Activated CD4-positive, alpha-beta memory T cell treated with anti-CD3 and anti-CD28 coated beads, Interleukin-2, amount 10 ng/mL, durations not matched to agents 7 days and 5 days (primary cell): Measurements from ENCODE around the gene MAN1A1. TPM values are rescaled to one million over a fixed set of nuclear protein-coding genes. Genes with fewer than 3 reads are reported as not detected.
"Not testable (repeated sequence)": the region's sequence is repeated elsewhere in the genome, so short reads cannot be mapped to it uniquely, and the experiment has no call there.

ENCODE experiments used
- CTCF ChIA-PET: fragments of 350-600 bp; sonication (Branson Sonifier 250); formaldehyde crosslinking; loops from one replicate; lab custom pipeline; 2021; ENCODE audit warnings: antibody characterized with exemption, inconsistent platforms; lab: Charles Lee
- POLR2A ChIA-PET: fragments of 350-600 bp; sonication (Branson Sonifier 250); formaldehyde crosslinking; loops from one replicate; lab custom pipeline; 2021; ENCODE audit warnings: antibody characterized with exemption; lab: Charles Lee
- DNase-seq: peaks from one replicate; pipeline ENCODE4 v3.0.0-alpha.2; 2020
- H3K27ac Mint-ChIP-seq: one replicate; pipeline ENCODE4 v1.8.0; 2021; ENCODE audit warnings: mild to moderate bottlenecking, mixed read lengths
- H3K27me3 Mint-ChIP-seq: one replicate; pipeline ENCODE4 v1.8.0; 2021; ENCODE audit warnings: mixed read lengths
- H3K36me3 Mint-ChIP-seq: one replicate; pipeline ENCODE4 v1.8.0; 2021; ENCODE audit warnings: low read depth, mixed read lengths
- H3K4me1 Mint-ChIP-seq: one replicate; pipeline ENCODE4 v1.8.0; 2021; ENCODE audit warnings: mixed read lengths
- H3K4me3 Mint-ChIP-seq: one replicate; pipeline ENCODE4 v1.8.0; 2021; ENCODE audit warnings: mild to moderate bottlenecking, mixed read lengths
- H3K9me3 Mint-ChIP-seq: one replicate; pipeline ENCODE4 v1.8.0; 2021; ENCODE audit warnings: mixed read lengths
- total RNA-seq, 2 experiments: library from RNA; stranded (reverse); gene quantifications; one replicate each; pipeline ENCODE4 v1.2.3, GENCODE V29; 2021

Gene MAN1A1
- total RNA-seq, 2 experiments from 2014 or later: 21.6 to 22.0 TPM

DNA sequence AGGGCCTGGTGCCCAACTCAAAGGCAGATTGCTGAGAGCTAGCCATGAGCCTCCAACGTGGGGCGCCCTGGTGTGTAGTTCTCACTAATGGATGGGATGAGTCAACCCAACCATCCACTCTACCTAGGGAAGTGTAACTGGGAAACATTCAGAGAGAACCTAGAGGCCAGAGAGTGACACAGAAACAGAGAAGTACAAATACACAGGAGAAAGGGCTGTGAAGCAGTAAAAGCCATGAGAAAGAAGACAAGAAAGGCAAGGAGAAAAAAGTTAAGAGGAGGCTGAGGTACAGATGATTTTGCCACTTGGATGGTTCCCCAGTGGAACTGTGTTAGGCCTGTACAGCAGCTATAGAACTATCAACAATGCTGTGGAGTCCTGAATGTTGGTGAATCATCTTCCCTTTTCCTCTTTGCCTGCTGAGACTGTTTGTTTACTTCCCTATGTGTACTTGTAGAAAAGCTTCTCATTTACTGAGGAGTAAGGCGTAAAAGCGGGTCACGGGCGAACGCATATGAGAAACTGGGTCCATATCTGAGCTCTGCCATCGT, 39.0 kb downstream of the MAN1A1 start:
- peaks cover 68% of the 10 kb centered on the region for H3K4me1 Mint-ChIP-seq
- no peak overlapping the region for H3K4me3 Mint-ChIP-seq
- no peak overlapping the region for H3K27ac Mint-ChIP-seq
- peaks cover 12% of the 10 kb centered on the region for H3K36me3 Mint-ChIP-seq
- POLR2A ChIA-PET: interaction anchor here (1.1 to 5.0 kb wide), 2 partner anchors 12 to 40 kb away, joined by 3 to 41 read pairs; no protein-coding TSS in a partner anchor
- CTCF ChIA-PET: interaction anchor here (0.9 kb wide), 1 partner anchor 28 kb away, joined by 3 read pairs; no protein-coding TSS in a partner anchor
- no peaks in the 10 kb centered on the region for H3K27me3 Mint-ChIP-seq
- H3K9me3 Mint-ChIP-seq: no peaks in the 10 kb centered on the region
- DNase-seq: no peak

DNA sequence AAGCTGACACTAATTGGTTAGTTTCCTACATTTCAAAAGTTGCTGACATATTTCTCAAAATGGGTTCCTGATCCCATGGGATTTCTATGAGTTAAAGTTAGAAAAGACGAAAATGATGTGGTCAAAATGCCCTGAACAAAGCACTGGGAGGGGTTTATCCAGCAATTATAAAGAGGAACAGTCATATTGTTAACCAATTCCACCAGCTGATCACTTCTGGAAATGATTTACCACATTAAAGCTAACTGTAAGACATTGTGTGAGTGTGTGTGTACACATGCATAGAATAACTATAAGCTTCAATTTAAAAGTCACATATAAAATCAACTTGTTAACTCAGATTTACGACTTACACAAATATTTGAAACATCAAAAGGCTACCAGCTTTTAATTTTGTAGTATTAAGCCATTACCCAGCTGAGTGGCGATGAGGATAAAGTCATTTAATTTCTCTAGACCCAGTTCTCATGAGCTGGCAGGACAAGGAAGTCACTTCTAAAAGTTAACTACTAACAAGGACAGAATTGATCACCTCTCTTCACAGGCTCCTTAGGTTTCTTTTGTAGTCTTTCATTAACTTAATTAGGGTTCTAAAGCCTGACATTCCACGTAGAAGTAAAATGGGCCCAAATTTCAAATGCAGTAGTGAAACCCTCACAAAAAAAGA, 40.4 kb downstream of the MAN1A1 start:
- no peaks in the 10 kb centered on the region for H3K27me3 Mint-ChIP-seq
- CTCF ChIA-PET: interaction anchor here (1.3 kb wide), 1 partner anchor 38 kb away, joined by 5 read pairs; no protein-coding TSS in a partner anchor
- H3K4me1 Mint-ChIP-seq: peaks cover 54% of the 10 kb centered on the region
- POLR2A ChIA-PET: interaction anchor here (1.4 kb wide), 1 partner anchor 42 kb away, joined by 3 read pairs; no protein-coding TSS in a partner anchor
- DNase-seq: no peak
- H3K4me3 Mint-ChIP-seq: no peak overlapping the region
- H3K27ac Mint-ChIP-seq: peak overlapping the region; percentile 26
- peaks cover 15% of the 10 kb centered on the region for H3K36me3 Mint-ChIP-seq
- H3K9me3 Mint-ChIP-seq: no peaks in the 10 kb centered on the region

DNA sequence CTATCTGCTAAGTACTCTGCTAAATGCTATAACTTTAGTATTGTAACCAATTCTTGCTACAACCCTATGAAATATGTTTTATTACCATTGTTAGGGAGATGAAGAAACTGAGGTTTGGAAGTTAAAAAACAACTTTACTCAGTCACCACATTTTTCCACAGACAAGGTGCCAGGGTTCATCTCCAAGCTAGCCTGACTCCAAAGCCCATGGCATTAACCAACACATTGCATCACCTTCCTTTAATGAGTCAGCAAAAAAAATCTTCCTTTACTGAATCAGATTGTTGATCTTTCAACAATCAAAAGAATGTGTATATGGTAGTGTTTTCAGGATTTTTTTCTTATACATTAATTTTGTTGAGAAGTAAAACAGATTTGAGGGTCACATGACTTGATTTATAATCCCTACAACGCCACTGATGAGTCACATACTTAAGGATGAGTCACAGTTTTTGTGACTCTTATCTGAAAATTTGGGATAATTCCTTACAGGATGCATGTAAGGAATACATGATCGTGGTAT, 41.5 kb downstream of the MAN1A1 start:
- DNase-seq: no peak
- Mint-ChIP-seq H3K4me3 (no peak overlapping the region), H3K4me1 (peaks cover 45% of the 10 kb centered on the region), H3K27me3 (no peaks in the 10 kb centered on the region), H3K27ac (no peak overlapping the region), H3K9me3 (no peaks in the 10 kb centered on the region), H3K36me3 (peaks cover 21% of the 10 kb centered on the region)
- ChIA-PET POLR2A (no interaction called here), CTCF (interaction anchor here (1.3 kb wide), 1 partner anchor 39 kb away, joined by 5 read pairs; no protein-coding TSS in a partner anchor)

DNA sequence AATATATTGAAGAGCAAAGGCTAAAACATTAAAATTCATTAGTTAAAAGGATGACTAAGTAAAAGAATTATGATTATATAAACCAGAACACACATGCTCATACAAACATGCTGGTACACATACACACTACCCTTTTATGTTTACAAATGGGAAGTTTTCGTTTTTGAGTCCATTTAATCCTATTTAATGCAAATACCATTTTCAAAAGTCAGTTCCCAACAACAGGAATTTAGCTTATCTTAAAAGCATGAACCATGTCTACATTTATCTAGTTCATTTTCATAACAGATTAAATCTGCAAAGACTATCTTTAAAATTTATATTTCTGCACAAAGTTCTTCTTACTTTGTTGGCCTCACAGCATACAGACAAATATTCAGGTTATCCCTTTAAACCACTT, 42.5 kb downstream of the MAN1A1 start:
- CTCF ChIA-PET: no interaction called here
- Mint-ChIP-seq H3K4me3 (no peak overlapping the region), H3K9me3 (no peaks in the 10 kb centered on the region), H3K36me3 (peaks cover 18% of the 10 kb centered on the region), H3K27me3 (no peaks in the 10 kb centered on the region), H3K4me1 (peaks cover 35% of the 10 kb centered on the region), H3K27ac (no peak overlapping the region)
- DNase-seq: no peak
- POLR2A ChIA-PET: no interaction called here

DNA sequence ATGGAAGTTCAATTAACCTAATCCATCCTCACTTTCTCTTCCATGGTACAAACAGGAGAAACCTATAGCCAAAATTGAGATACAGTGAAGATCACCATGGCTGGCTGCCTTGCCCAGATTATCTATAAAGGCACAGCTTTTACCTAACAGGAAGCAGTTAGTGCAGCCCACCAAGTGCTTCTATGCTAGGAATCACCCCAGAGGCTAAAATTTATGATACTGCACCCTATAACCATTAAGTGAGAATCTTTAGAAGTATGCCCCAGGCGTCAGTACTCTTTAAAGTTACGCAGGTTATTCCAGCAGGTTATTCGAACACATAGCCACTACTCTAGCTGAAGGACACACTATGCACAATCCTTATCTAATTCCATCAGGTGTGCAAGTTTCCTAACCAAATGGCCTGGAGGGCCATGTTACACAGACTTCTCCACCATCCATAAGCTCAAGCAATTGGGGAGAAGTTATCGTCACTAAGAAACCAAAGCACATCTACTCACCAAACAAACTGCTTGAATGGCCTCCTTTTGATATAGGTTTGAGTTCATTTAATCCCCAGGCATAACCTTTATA, 43.1 kb downstream of the MAN1A1 start:
- Mint-ChIP-seq H3K4me1 (peaks cover 30% of the 10 kb centered on the region), H3K27me3 (no peaks in the 10 kb centered on the region), H3K9me3 (no peaks in the 10 kb centered on the region), H3K4me3 (no peak overlapping the region), H3K27ac (no peak overlapping the region), H3K36me3 (peaks cover 15% of the 10 kb centered on the region)
- no peak for DNase-seq
- CTCF ChIA-PET: no interaction called here
- POLR2A ChIA-PET: no interaction called here

DNA sequence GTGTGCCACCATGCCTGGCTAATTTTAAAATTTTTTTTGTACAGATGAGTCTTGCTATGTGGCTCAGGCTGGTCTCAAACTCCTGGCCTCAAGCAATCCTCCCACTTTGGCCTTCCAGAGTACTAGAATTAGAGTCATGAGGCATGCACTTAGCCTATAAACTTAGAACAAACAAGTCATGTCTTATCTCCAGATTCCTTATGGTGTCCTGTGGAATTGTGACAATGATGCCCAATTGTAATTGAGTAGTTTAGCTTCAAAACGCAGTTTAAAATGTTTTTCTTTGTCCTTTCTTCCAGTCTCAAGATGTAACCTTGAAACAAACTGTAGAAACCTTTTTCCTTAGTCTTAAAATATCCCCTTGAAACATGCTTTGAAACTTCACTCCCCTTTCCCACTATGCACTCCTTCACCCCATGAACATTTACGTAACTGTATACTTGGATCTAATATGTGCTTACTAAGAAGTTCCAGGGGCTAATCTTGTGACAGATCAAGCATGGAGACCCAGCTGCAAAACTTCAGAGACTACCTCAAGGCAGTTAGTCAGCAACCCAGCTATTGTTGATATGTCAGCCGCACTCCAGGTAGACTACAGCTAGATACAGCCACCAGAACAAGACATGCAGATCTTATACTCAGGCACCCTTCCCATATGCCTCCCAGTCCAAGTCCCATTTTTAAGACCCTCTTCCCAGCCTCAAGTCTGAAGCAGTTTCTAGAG, 46.2 kb downstream of the MAN1A1 start:
- no peak for DNase-seq
- H3K4me1 Mint-ChIP-seq: peaks cover 8% of the 10 kb centered on the region
- no peaks in the 10 kb centered on the region for H3K27me3 Mint-ChIP-seq
- no peak overlapping the region for H3K4me3 Mint-ChIP-seq
- peaks cover 16% of the 10 kb centered on the region for H3K36me3 Mint-ChIP-seq
- no peak overlapping the region for H3K27ac Mint-ChIP-seq
- CTCF ChIA-PET: no interaction called here
- no peaks in the 10 kb centered on the region for H3K9me3 Mint-ChIP-seq
- POLR2A ChIA-PET: interaction anchor here (1.9 kb wide), 1 partner anchor 11 kb away, joined by 8 read pairs; no protein-coding TSS in a partner anchor

DNA sequence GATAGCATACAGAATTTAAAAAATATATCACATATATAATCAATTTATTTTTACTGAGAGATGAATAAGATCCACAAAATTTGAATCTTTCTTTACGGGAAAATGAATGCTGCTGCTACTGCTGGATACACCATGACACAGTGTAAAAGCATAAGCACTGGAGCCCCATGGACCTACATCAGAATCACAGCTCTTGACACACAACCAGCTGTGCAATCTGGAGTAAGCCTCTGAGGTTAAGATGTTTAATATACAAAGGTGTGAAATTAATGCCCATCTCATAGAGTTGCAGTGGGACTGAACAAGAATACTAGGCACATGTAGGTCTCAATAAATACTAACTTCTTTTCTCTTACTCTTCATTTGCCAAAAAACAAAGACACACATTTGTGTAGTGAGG, 48.1 kb downstream of the MAN1A1 start:
- ChIA-PET CTCF (no interaction called here), POLR2A (no interaction called here)
- Mint-ChIP-seq H3K4me3 (no peak overlapping the region), H3K9me3 (no peaks in the 10 kb centered on the region), H3K36me3 (peaks cover 18% of the 10 kb centered on the region), H3K27ac (no peak overlapping the region), H3K4me1 (peaks cover 1% of the 10 kb centered on the region), H3K27me3 (no peaks in the 10 kb centered on the region)
- DNase-seq: no peak

DNA sequence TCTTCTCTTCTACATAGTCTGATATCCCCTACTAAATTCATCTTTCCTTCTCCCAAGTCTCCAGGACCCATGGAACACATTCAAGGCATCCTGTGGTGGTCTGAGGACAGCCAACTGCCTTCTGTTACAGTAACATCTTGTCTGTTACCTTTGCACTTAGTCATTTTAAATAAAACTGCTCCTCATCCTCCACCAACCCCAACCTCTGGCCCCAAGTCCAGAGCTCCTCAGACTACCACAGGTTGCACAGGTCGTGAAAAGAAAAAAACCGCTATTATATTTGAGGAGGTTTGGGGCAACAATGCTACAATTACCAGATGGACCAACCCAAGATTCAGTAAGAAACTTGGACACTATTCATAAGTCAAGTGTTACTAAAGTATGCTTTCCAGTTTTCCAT, 49.9 kb downstream of the MAN1A1 start:
- Mint-ChIP-seq H3K4me1 (peaks cover 17% of the 10 kb centered on the region), H3K9me3 (no peaks in the 10 kb centered on the region), H3K36me3 (peaks cover 26% of the 10 kb centered on the region), H3K27ac (no peak overlapping the region), H3K4me3 (no peak overlapping the region), H3K27me3 (no peaks in the 10 kb centered on the region)
- DNase-seq: no peak
- ChIA-PET POLR2A (no interaction called here), CTCF (no interaction called here)

DNA sequence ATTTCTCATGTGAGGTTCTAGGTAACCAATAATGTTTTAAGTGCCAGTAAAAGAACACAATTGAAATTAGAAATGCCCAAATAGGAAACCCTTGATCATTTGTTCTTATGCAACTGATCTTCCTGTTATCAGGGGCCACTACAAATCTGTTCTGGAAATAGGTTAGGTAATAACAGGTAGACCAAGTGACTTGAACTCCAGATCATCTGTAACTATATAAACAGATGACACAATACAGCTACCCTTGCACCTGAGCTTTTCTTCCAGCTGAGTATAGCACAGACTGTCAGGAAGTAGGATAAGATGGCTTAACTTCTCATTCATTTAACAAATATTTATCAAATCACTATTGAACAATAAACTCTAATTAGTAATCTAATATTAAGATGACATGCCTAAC, 52.5 kb downstream of the MAN1A1 start:
- no peak for DNase-seq
- ChIA-PET POLR2A (no interaction called here), CTCF (no interaction called here)
- Mint-ChIP-seq H3K27me3 (no peaks in the 10 kb centered on the region), H3K9me3 (no peaks in the 10 kb centered on the region), H3K4me1 (peaks cover 18% of the 10 kb centered on the region), H3K27ac (no peak overlapping the region), H3K4me3 (no peak overlapping the region), H3K36me3 (peaks cover 26% of the 10 kb centered on the region)

DNA sequence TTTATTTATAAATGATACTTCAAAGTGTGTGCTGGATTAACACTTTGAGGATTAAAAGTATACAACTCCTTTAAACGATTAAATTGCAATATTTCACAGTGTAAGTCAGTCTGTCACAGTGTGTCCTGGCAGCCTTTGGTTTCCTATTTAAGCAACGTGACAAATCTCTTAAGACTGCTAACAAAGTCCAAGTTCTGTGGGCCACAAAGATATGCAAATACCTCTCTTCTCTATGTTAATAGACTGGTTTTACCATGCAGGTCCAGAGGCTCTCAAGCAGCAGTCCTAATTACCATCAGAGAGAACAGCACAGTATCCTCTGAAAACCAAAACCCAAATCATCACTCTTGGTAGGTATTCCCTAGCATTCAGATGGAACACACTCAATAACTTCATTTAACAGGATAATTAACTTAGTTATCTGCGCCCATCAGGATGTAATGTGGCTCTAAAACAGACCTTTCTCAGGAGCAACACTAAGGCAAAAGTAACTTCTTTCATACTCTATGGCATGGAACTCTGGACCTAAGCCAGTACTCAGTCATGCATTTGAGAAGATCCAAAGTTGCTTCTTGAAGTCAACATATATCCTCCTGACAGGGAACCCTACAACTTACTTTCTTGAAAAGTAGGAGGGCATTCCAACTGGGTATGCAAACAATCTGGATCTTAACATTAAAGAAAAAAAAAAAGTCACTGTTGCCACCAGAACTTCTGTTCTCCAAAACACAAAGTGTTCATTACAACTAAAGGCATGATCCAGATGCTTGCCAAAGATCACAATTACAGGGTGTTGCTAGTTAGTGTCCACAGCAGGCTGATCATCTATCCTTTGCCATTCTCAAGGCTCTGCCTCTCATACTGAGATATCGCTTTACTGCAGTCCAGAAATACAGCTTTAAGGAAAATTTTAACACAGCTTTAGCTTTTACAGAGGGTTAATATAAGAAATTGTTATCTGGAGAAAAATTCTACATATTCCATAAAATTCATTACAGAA, 53.2 kb downstream of the MAN1A1 start:
- no peak for DNase-seq
- ChIA-PET CTCF (interaction anchor here (0.5 kb wide), 1 partner anchor 17 kb away, joined by 3 read pairs; no protein-coding TSS in a partner anchor), POLR2A (no interaction called here)
- H3K27ac Mint-ChIP-seq: no peak overlapping the region
- H3K4me1 Mint-ChIP-seq: peaks cover 18% of the 10 kb centered on the region
- H3K36me3 Mint-ChIP-seq: peaks cover 28% of the 10 kb centered on the region
- H3K27me3 Mint-ChIP-seq: no peaks in the 10 kb centered on the region
- H3K9me3 Mint-ChIP-seq: no peaks in the 10 kb centered on the region
- no peak overlapping the region for H3K4me3 Mint-ChIP-seq

DNA sequence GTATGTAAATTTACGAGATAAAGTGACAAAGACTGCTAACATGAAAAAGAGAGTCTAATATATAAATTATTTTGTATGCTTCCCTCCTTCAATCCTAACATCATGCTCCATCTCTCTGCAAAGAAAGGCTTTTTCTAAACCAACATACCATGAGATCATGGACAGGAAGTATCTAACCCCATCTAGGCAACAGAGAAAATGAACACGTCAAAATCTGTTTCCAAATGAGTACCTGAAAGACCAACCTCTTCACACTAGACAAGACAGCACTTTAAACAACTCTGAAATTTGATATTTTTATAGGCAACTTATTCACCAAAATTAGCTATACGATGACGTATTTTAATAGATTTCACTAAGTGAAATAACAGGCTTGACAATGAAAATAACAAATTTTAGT, 54.6 kb downstream of the MAN1A1 start:
- POLR2A ChIA-PET: interaction anchor here (1.0 kb wide), 1 partner anchor 19 kb away, joined by 4 read pairs; no protein-coding TSS in a partner anchor
- peaks cover 18% of the 10 kb centered on the region for H3K4me1 Mint-ChIP-seq
- no peaks in the 10 kb centered on the region for H3K27me3 Mint-ChIP-seq
- peaks cover 34% of the 10 kb centered on the region for H3K36me3 Mint-ChIP-seq
- CTCF ChIA-PET: no interaction called here
- H3K9me3 Mint-ChIP-seq: no peaks in the 10 kb centered on the region
- H3K27ac Mint-ChIP-seq: peak overlapping the region; percentile 22
- no peak for DNase-seq
- H3K4me3 Mint-ChIP-seq: no peak overlapping the region

DNA sequence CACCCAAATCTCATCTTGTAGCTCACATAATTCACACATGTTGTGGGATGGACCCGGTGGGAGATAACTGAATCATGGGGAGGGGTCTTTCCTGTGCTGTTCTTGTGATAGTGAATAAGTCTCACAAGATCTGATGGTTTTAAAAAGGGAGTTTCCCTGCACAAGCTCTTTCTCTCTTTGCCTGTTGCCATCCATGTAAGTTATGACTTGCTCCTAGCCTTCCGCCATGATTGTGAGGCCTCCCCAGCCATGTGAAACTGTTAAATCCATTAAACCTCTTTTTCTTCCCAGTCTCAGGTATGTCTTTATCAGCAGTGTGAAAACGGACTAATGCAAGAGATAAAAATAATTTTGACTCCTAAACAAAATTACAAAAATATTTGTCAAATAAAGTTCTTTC, 58.5 kb downstream of the MAN1A1 start:
- POLR2A ChIA-PET, CTCF ChIA-PET, H3K27ac Mint-ChIP-seq, H3K27me3 Mint-ChIP-seq, H3K4me3 Mint-ChIP-seq, H3K9me3 Mint-ChIP-seq, DNase-seq: not testable (repeated sequence)
- Mint-ChIP-seq H3K36me3 (peaks cover 42% of the 10 kb centered on the region), H3K4me1 (peaks cover 15% of the 10 kb centered on the region)
